HCT116 (cell line): ENCODE results near the gene EEF1AKMT2. TPM values are rescaled to one million over a fixed set of nuclear protein-coding genes. Genes with fewer than 3 reads are reported as not detected.

Experiments
- ATAC-seq: fragments of 200-7000 bp; cut with Tn5 transposase; 2 replicates; pipeline ENCODE4 v1.9.1; 2020; ENCODE audit warnings: mild to moderate bottlenecking, moderate library complexity
- BruUV-seq: library from RNA; stranded (reverse); fragments of 400-500 nt; replicated peaks from 2 replicates; lab custom pipeline; 2021; lab: Mats Ljungman, UMichigan
- CTCF ChIA-PET: fragments of 300-600 bp; sonication (Branson Sonifier 250); formaldehyde crosslinking; loops from one replicate; lab custom pipeline; 2021; ENCODE audit warnings: antibody characterized with exemption; lab: Charles Lee
- POLR2A ChIA-PET: fragments of 300-600, 350-600 bp; sonication (Branson Sonifier 250); formaldehyde crosslinking; loops from one replicate; lab custom pipeline; 2021; ENCODE audit warnings: antibody characterized with exemption; lab: Charles Lee
- RAD21 ChIA-PET, 2 experiments: fragments of 300-600 bp; sonication (Branson Sonifier 250); formaldehyde crosslinking; loops; one replicate each; lab custom pipeline; 2023; ENCODE audit warnings: low total read pairs in 2 of 2; ENCODE audit not compliant: uncharacterized antibody in 2 of 2, unreplicated experiment in 2 of 2, low non-redundant PET in 1 of 2; lab: Charles Lee
- DNase-seq: peaks from one replicate; pipeline ENCODE4 v3.0.0-alpha.2; 2010; ENCODE audit warnings: low read depth, low spot score
- H2AFZ ChIP-seq: fragments of 200-600 bp; shearing (Covaris generic), sonication (generic); 2 replicates; pipeline ENCODE4 v1.6.1; 2017; ENCODE audit warnings: low read depth, mixed run types, mixed read lengths, antibody characterized with exemption, low read length; ENCODE audit not compliant: poor library complexity, severe bottlenecking
- H3K27ac ChIP-seq: 2 replicates; pipeline ENCODE4 v1.5.1; 2012; ENCODE audit warnings: low read depth, low read length
- H3K27me3 ChIP-seq: fragments of 200-600 bp; sonication (generic); 2 replicates; pipeline ENCODE4 v1.6.1; 2016; ENCODE audit warnings: mixed run types, low read length, mixed read lengths; ENCODE audit not compliant: insufficient read depth
- H3K36me3 ChIP-seq, 2 experiments: fragments of 200-500 bp in 1 of 2; fragments of 200-600 bp in 1 of 2; sonication (Bioruptor generic) in 1 of 2; sonication (generic) in 1 of 2; 2 replicates each; pipeline versions ENCODE4 v1.5.1 to v1.6.1; 2014 to 2016; ENCODE audit warnings: low read length in 2 of 2, inconsistent platforms in 1 of 2, mixed read lengths in 1 of 2, mixed run types in 1 of 2; ENCODE audit not compliant: insufficient read depth in 2 of 2, control insufficient read depth in 1 of 2
- H3K4me1 ChIP-seq, 2 experiments: fragments of 200-600 bp in 1 of 2; sonication (generic) in 1 of 2; 2 replicates each; pipeline versions ENCODE4 v1.5.1 to v1.6.1; 2012 to 2017; ENCODE audit warnings: low read length in 2 of 2, inconsistent platforms in 1 of 2, mild to moderate bottlenecking in 1 of 2, mixed read lengths in 1 of 2, mixed run types in 1 of 2, moderate library complexity in 1 of 2; ENCODE audit not compliant: insufficient read depth in 2 of 2, control insufficient read depth in 1 of 2
- H3K4me2 ChIP-seq: fragments of 200-600 bp; sonication (generic); 2 replicates; pipeline ENCODE4 v1.6.1; 2017; ENCODE audit warnings: mixed run types, low read length, mixed read lengths
- H3K4me3 ChIP-seq, 2 experiments: fragments of 200-600 bp in 1 of 2; sonication (generic) in 1 of 2; replicated peaks in 1 of 2; 2 replicates each; pipeline ENCODE4 v1.5.1; 2011 to 2016; ENCODE audit warnings: low read length in 2 of 2, control low read depth in 1 of 2, low read depth in 1 of 2, mild to moderate bottlenecking in 1 of 2, mixed read lengths in 1 of 2, mixed run types in 1 of 2
- H3K79me2 ChIP-seq: fragments of 200-600 bp; sonication (generic); 2 replicates; pipeline ENCODE4 v1.6.1; 2017; ENCODE audit warnings: mild to moderate bottlenecking, mixed run types, low read length, moderate library complexity, mixed read lengths; ENCODE audit not compliant: insufficient read depth
- H3K9ac ChIP-seq: fragments of 200-600 bp; sonication (generic); 2 replicates; pipeline ENCODE4 v1.6.1; 2016; ENCODE audit warnings: low read length, mixed read lengths
- H3K9me2 ChIP-seq: fragments of 200-600 bp; sonication (generic), shearing (Covaris generic); 2 replicates; pipeline ENCODE4 v1.6.1; 2017; ENCODE audit warnings: mixed run types, mild to moderate bottlenecking, moderate library complexity; ENCODE audit not compliant: insufficient read depth
- H3K9me3 ChIP-seq, 2 experiments: fragments of 200-500 bp in 1 of 2; fragments of 200-600 bp in 1 of 2; sonication (Bioruptor generic) in 1 of 2; sonication (generic) in 1 of 2; 2 replicates each; pipeline ENCODE4 v1.6.1; 2014 to 2017; ENCODE audit warnings: low read length in 2 of 2, mixed read lengths in 2 of 2, inconsistent platforms in 1 of 2, low read depth in 1 of 2, mild to moderate bottlenecking in 1 of 2, mixed run types in 1 of 2, moderate library complexity in 1 of 2; ENCODE audit not compliant: control insufficient read depth in 1 of 2, insufficient read depth in 1 of 2
- H4K20me1 ChIP-seq: fragments of 200-600 bp; sonication (generic), shearing (Covaris generic); 2 replicates; pipeline ENCODE4 v1.6.1; 2017; ENCODE audit warnings: mixed run types, mild to moderate bottlenecking, moderate library complexity; ENCODE audit not compliant: insufficient read depth
- CEBPB ChIP-seq: IDR thresholded peaks from 2 replicates; pipeline ENCODE4 v1.6.1; 2012; ENCODE audit warnings: low read depth
- EGR1 ChIP-seq: IDR thresholded peaks from 2 replicates; pipeline ENCODE4 v1.6.1; 2012; ENCODE audit warnings: low read depth
- ELF1 ChIP-seq: IDR thresholded peaks from 2 replicates; pipeline ENCODE4 v1.6.1; 2012; ENCODE audit warnings: low read depth, borderline replicate concordance
- EZH2 ChIP-seq: fragments of 200-600 bp; sonication (generic); IDR thresholded peaks from 2 replicates; pipeline ENCODE4 v1.6.1; 2017; ENCODE audit warnings: antibody characterized with exemption, mixed run types
- FOSL1 ChIP-seq: IDR thresholded peaks from 2 replicates; pipeline ENCODE4 v1.6.1; 2012; ENCODE audit warnings: low read depth
- JUND ChIP-seq: IDR thresholded peaks from 2 replicates; pipeline ENCODE4 v1.6.1; 2012
- POLR2AphosphoS5 ChIP-seq: IDR thresholded peaks from 2 replicates; pipeline ENCODE4 v1.6.1; 2011; ENCODE audit warnings: mild to moderate bottlenecking, low read depth, low read length, moderate library complexity
- SIN3A ChIP-seq: IDR thresholded peaks from 2 replicates; pipeline ENCODE4 v1.6.1; 2012; ENCODE audit warnings: low read depth
- SP1 ChIP-seq: IDR thresholded peaks from 2 replicates; pipeline ENCODE4 v1.6.1; 2012; ENCODE audit warnings: low read depth
- SRF ChIP-seq: IDR thresholded peaks from 2 replicates; pipeline ENCODE4 v1.6.1; 2012; ENCODE audit warnings: low read depth
- YY1 ChIP-seq: IDR thresholded peaks from 2 replicates; pipeline ENCODE4 v1.6.1; 2011; ENCODE audit warnings: low read length, low read depth, moderate library complexity, mild to moderate bottlenecking; ENCODE audit not compliant: insufficient replicate concordance; ENCODE audit errors: extremely low read depth
- ZFX ChIP-seq: fragments of 450-650 bp; IDR thresholded peaks from 2 replicates; pipeline ENCODE4 v1.6.1; 2017
- ZNF274 ChIP-seq: fragments of 200-500 bp; sonication (Bioruptor generic); IDR thresholded peaks from 2 replicates; pipeline ENCODE4 v1.6.1; 2014; ENCODE audit warnings: mild to moderate bottlenecking, low read depth, low read length, inconsistent platforms
- intact Hi-C: fragments of 100-400 bp; cut with micrococcal nuclease; formaldehyde crosslinking; loops from 2 replicates; pipeline ENCODE4 v1.10.0; 2022
- total RNA-seq: library from RNA; stranded (reverse); gene quantifications from one replicate; pipeline ENCODE4 v1.2.1, GENCODE V29; 2021; ENCODE audit not compliant: unreplicated experiment
- TF ChIP-seq, protein P1 (sequence below): IDR thresholded peaks from 2 replicates; pipeline ENCODE4 v1.6.1; 2012; ENCODE audit warnings: low read depth
- TF ChIP-seq, protein P2 (sequence below): IDR thresholded peaks from 2 replicates; pipeline ENCODE4 v1.6.1; 2012
- TF ChIP-seq, protein P3 (sequence below): IDR thresholded peaks from 2 replicates; pipeline ENCODE4 v1.6.1; 2011; ENCODE audit warnings: mild to moderate bottlenecking, low read length, moderate library complexity; ENCODE audit not compliant: insufficient replicate concordance; ENCODE audit errors: extremely low read depth
- TF ChIP-seq, protein P4 (sequence below), 3 experiments: fragments of 200-600 bp in 1 of 3; sonication (generic) in 1 of 3; IDR thresholded peaks in 2 of 3; conservative IDR thresholded peaks in 1 of 3; 2 replicates each; pipeline ENCODE4 v1.5.1; 2012 to 2017; ENCODE audit warnings: low read depth in 2 of 3, low read length in 2 of 3, antibody characterized with exemption in 1 of 3, borderline replicate concordance in 1 of 3, control low read depth in 1 of 3, mild to moderate bottlenecking in 1 of 3, mixed read lengths in 1 of 3, mixed run types in 1 of 3, moderate library complexity in 1 of 3; ENCODE audit not compliant: insufficient read depth in 1 of 3

EEF1AKMT2 gene
- total RNA-seq, 1 experiment from 2014 or later, result 39.6 TPM

DNA sequence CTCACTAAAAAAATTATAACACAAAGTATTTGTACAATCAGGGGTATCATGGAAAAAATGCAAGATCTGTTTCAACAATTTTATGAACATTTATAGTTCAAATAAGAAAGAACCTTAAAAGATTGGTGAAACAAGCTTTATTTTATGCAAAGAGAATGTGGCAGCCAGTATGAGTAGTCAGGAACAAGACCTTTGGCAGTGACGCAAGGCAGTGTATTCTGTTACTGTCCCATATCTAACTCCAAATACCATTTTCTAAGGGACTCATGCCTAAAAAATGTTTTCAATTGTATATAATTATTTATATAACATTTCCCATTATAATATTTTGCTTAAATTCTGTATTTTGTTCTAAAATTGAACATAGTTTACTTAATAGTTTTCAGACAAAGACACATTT is 28.4 kb downstream of the EEF1AKMT2 start:
- H3K27me3 ChIP-seq, result no peaks in the 10 kb centered on the region
- RAD21 ChIA-PET, result no interaction called here

More for the DNA sequence above, 28.4 kb downstream of the EEF1AKMT2 start:
- no peak overlapping the region for H3K27ac ChIP-seq
- no peaks in the 10 kb centered on the region for H3K9me2 ChIP-seq
- no peaks in the 10 kb centered on the region for H3K4me1 ChIP-seq
- no TSS peak for BruUV-seq
- no peaks in the 10 kb centered on the region for H3K9me3 ChIP-seq
- ChIA-PET CTCF (no interaction called here), POLR2A (no interaction called here)
- DNase-seq (no peak), ATAC-seq (no peak)
- H3K4me2 ChIP-seq, result no peak overlapping the region
- H3K36me3 ChIP-seq, result peaks cover 39% of the 10 kb centered on the region in 2 experiments
- no peaks in the 10 kb centered on the region; the same call in none of the 2 replicates for H4K20me1 ChIP-seq
- no peak overlapping the region for H3K4me3 ChIP-seq
- intact Hi-C loops, result no loop called here
- no peak overlapping the region for H3K9ac ChIP-seq
- peaks cover 9% of the 10 kb centered on the region; the same call in 1 of the 2 replicates for H3K79me2 ChIP-seq
- TF ChIP-seq EGR1 (no peak), YY1 (no peak), JUND (no peak), ZFX (no peak), CEBPB (no peak), SRF (no peak), POLR2AphosphoS5 (no peak), SIN3A (no peak), ELF1 (no peak), FOSL1 (no peak), EZH2 (no peak), ZNF274 (no peak), SP1 (no peak)
- TF ChIP-seq, protein P1, sequence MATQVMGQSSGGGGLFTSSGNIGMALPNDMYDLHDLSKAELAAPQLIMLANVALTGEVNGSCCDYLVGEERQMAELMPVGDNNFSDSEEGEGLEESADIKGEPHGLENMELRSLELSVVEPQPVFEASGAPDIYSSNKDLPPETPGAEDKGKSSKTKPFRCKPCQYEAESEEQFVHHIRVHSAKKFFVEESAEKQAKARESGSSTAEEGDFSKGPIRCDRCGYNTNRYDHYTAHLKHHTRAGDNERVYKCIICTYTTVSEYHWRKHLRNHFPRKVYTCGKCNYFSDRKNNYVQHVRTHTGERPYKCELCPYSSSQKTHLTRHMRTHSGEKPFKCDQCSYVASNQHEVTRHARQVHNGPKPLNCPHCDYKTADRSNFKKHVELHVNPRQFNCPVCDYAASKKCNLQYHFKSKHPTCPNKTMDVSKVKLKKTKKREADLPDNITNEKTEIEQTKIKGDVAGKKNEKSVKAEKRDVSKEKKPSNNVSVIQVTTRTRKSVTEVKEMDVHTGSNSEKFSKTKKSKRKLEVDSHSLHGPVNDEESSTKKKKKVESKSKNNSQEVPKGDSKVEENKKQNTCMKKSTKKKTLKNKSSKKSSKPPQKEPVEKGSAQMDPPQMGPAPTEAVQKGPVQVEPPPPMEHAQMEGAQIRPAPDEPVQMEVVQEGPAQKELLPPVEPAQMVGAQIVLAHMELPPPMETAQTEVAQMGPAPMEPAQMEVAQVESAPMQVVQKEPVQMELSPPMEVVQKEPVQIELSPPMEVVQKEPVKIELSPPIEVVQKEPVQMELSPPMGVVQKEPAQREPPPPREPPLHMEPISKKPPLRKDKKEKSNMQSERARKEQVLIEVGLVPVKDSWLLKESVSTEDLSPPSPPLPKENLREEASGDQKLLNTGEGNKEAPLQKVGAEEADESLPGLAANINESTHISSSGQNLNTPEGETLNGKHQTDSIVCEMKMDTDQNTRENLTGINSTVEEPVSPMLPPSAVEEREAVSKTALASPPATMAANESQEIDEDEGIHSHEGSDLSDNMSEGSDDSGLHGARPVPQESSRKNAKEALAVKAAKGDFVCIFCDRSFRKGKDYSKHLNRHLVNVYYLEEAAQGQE, result no peak
- TF ChIP-seq, protein P2, sequence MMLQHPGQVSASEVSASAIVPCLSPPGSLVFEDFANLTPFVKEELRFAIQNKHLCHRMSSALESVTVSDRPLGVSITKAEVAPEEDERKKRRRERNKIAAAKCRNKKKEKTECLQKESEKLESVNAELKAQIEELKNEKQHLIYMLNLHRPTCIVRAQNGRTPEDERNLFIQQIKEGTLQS, result no peak
- TF ChIP-seq, protein P3, sequence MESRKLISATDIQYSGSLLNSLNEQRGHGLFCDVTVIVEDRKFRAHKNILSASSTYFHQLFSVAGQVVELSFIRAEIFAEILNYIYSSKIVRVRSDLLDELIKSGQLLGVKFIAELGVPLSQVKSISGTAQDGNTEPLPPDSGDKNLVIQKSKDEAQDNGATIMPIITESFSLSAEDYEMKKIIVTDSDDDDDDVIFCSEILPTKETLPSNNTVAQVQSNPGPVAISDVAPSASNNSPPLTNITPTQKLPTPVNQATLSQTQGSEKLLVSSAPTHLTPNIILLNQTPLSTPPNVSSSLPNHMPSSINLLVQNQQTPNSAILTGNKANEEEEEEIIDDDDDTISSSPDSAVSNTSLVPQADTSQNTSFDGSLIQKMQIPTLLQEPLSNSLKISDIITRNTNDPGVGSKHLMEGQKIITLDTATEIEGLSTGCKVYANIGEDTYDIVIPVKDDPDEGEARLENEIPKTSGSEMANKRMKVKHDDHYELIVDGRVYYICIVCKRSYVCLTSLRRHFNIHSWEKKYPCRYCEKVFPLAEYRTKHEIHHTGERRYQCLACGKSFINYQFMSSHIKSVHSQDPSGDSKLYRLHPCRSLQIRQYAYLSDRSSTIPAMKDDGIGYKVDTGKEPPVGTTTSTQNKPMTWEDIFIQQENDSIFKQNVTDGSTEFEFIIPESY, result no peak
- TF ChIP-seq, protein P4, sequence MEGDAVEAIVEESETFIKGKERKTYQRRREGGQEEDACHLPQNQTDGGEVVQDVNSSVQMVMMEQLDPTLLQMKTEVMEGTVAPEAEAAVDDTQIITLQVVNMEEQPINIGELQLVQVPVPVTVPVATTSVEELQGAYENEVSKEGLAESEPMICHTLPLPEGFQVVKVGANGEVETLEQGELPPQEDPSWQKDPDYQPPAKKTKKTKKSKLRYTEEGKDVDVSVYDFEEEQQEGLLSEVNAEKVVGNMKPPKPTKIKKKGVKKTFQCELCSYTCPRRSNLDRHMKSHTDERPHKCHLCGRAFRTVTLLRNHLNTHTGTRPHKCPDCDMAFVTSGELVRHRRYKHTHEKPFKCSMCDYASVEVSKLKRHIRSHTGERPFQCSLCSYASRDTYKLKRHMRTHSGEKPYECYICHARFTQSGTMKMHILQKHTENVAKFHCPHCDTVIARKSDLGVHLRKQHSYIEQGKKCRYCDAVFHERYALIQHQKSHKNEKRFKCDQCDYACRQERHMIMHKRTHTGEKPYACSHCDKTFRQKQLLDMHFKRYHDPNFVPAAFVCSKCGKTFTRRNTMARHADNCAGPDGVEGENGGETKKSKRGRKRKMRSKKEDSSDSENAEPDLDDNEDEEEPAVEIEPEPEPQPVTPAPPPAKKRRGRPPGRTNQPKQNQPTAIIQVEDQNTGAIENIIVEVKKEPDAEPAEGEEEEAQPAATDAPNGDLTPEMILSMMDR (IDR thresholded peaks at IDR 0.05 in 2 of 3, conservative IDR thresholded peaks at IDR 0.05 in 1 of 3; ENCODE audit: borderline replicate concordance in 1 of 3, insufficient read depth in 1 of 3, low read depth in 2 of 3, low read length in 2 of 3), result no peak
- no peak overlapping the region for H2AFZ ChIP-seq
